ENCODE measurements around the gene TNFAIP8L3.

DNA sequence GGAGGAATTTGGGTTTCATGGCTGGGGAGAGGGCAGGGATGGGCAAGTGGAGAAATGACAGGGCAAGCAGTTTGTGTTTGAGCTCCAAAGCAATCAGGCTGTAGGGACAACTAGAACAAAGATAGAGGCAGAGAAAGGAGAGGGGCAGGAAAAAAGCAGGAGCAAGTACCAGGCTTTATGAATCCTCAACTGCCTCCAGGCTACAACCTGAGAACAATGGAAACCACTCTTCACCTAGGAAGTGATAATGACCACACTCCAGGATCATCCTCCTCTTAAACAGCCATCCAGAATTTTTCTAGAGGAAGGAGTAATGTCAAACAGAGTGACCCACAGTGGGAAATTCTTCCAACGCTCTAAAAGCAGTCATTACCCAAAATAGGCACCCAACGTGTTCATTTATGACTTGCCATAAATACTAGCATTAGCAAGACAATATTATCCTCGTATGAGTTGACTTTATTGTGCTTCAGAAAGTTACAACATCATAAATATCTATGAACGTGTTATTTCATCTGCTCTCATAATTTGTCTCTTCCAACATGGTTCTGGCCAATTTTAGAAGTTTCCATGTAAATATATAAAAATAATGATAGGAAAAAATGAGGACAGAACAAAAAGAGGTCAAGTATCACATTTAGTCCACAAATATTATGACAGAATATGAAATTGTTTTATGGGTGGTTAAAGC lies 50.5 kb downstream of the TNFAIP8L3 start:
- TF ChIP-seq ZBTB1 (CRISPR knock-in tag; IDR thresholded peaks at IDR 0.05; ENCODE audit: borderline replicate concordance, low read depth) (no peak), PML (IDR thresholded peaks at IDR 0.05; ENCODE audit: low read length) (no peak), CREB1 (IDR thresholded peaks at IDR 0.05) (no peak), CREB1 (CRISPR knock-in tag; IDR thresholded peaks at IDR 0.05) (no peak)
- TF ChIP-seq, protein P1, sequence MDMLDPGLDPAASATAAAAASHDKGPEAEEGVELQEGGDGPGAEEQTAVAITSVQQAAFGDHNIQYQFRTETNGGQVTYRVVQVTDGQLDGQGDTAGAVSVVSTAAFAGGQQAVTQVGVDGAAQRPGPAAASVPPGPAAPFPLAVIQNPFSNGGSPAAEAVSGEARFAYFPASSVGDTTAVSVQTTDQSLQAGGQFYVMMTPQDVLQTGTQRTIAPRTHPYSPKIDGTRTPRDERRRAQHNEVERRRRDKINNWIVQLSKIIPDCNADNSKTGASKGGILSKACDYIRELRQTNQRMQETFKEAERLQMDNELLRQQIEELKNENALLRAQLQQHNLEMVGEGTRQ (CRISPR knock-in tag; IDR thresholded peaks at IDR 0.05), result no peak

Data from K562 (cell line).